GM19025 (cell line): ENCODE measurements around the gene HOXD13.

Experiments used
- ATAC-seq: cut with Tn5 transposase; IDR thresholded peaks from one replicate; pipeline ENCODE4 v1.9.1; 2021; ENCODE audit warnings: mild to moderate bottlenecking, low read depth, moderate library complexity; ENCODE audit not compliant: unreplicated experiment

The HOXD13 gene

GRCh38 chr2:176130147-176130956 is 37.8 kb downstream of the HOXD13 start:
- ATAC-seq = no peak

- ATAC-seq = no peak
Measured at GRCh38 chr2:176130957-176131847, 38.7 kb downstream of the HOXD13 start.

- no peak for ATAC-seq
Measured at GRCh38 chr2:176131848-176132158, 39.3 kb downstream of the HOXD13 start.

GRCh38 chr2:176132205-176133171 is 40.0 kb downstream of the HOXD13 start:
- ATAC-seq = no peak

- ATAC-seq = no peak
Measured at GRCh38 chr2:176133389-176133788, 40.9 kb downstream of the HOXD13 start.

GRCh38 chr2:176134035-176134434 is 41.5 kb downstream of the HOXD13 start:
- no peak for ATAC-seq

- no peak for ATAC-seq
Measured at GRCh38 chr2:176135035-176135440, 42.5 kb downstream of the HOXD13 start.

- no peak for ATAC-seq
Measured at GRCh38 chr2:176136374-176137251, 44.1 kb downstream of the HOXD13 start.

GRCh38 chr2:176137252-176137580 is 44.7 kb downstream of the HOXD13 start:
- no peak for ATAC-seq

GRCh38 chr2:176137906-176138305 is 45.4 kb downstream of the HOXD13 start:
- ATAC-seq = no peak

GRCh38 chr2:176138526-176138922 is 46.0 kb downstream of the HOXD13 start:
- ATAC-seq = no peak

GRCh38 chr2:176138923-176139660 is 46.6 kb downstream of the HOXD13 start:
- ATAC-seq = no peak

- ATAC-seq = no peak
Measured at GRCh38 chr2:176139661-176140512, 47.4 kb downstream of the HOXD13 start.

- peak; percentile 88 for ATAC-seq
Measured at GRCh38 chr2:176140513-176141317, 48.2 kb downstream of the HOXD13 start.

GRCh38 chr2:176142281-176142680 is 49.8 kb downstream of the HOXD13 start:
- no peak for ATAC-seq
